Keratinocyte (primary cell): Measurements from ENCODE around the gene CCIN. TPM values are rescaled to one million over a fixed set of nuclear protein-coding genes. Genes with fewer than 3 reads are reported as not detected.

Experiments used
- DNase-seq: peaks from one replicate; pipeline ENCODE4 v3.0.0-alpha.2; 2011; ENCODE audit warnings: low read depth, missing footprints, low spot score
- FAIRE-seq: peaks from 2 replicates; lab custom pipeline; 2011; peaks lifted over from hg19 to GRCh38; lab: Jason Lieb, UNC
- H2AFZ ChIP-seq: 2 replicates; pipeline ENCODE4 v1.6.0; 2012; ENCODE audit warnings: low read length, control low read depth, inconsistent platforms; ENCODE audit not compliant: control insufficient read depth
- H3K27ac ChIP-seq: 2 replicates; pipeline ENCODE4 v1.5.1; 2011; ENCODE audit warnings: low read length; ENCODE audit not compliant: control insufficient read depth, insufficient read depth
- H3K27me3 ChIP-seq: 3 replicates; pipeline ENCODE4 v1.6.0; 2011; ENCODE audit warnings: low read length; ENCODE audit not compliant: control insufficient read depth, insufficient read depth; ENCODE audit errors: extremely low read depth
- H3K36me3 ChIP-seq, 2 experiments: 2 replicates in 1 of 2; 3 replicates in 1 of 2; pipeline ENCODE4 v1.5.1; 2011; ENCODE audit warnings: low read length in 2 of 2, mild to moderate bottlenecking in 1 of 2; ENCODE audit not compliant: control insufficient read depth in 2 of 2, insufficient read depth in 2 of 2; ENCODE audit errors: extremely low read depth in 1 of 2
- H3K4me1 ChIP-seq: 3 replicates; pipeline ENCODE4 v1.5.1; 2011; ENCODE audit warnings: low read length; ENCODE audit not compliant: control insufficient read depth, insufficient read depth; ENCODE audit errors: extremely low read depth
- H3K4me2 ChIP-seq: 3 replicates; pipeline ENCODE4 v1.6.0; 2011; ENCODE audit warnings: low read depth, low read length; ENCODE audit not compliant: control insufficient read depth, insufficient read depth; ENCODE audit errors: extremely low read depth
- H3K4me3 ChIP-seq, 3 experiments: fragments of 200-600 bp in 1 of 3; sonication (generic) in 1 of 3; 2 replicates in 2 of 3; 3 replicates in 1 of 3; pipeline ENCODE4 v1.5.1; 2011 to 2016; ENCODE audit warnings: low read length in 3 of 3, mild to moderate bottlenecking in 3 of 3, control low read depth in 2 of 3, inconsistent platforms in 1 of 3, low read depth in 1 of 3, mixed read lengths in 1 of 3, mixed run types in 1 of 3, moderate library complexity in 1 of 3; ENCODE audit not compliant: control insufficient read depth in 2 of 3, insufficient read depth in 2 of 3; ENCODE audit errors: extremely low read depth in 1 of 3
- H3K79me2 ChIP-seq: 2 replicates; pipeline ENCODE4 v1.6.0; 2012; ENCODE audit warnings: low read length; ENCODE audit not compliant: control insufficient read depth, insufficient read depth
- H3K9ac ChIP-seq: 3 replicates; pipeline ENCODE4 v1.6.0; 2011; ENCODE audit warnings: low read length; ENCODE audit not compliant: control insufficient read depth, insufficient read depth; ENCODE audit errors: extremely low read depth
- H3K9me1 ChIP-seq: 3 replicates; pipeline ENCODE4 v1.6.0; 2011; ENCODE audit warnings: low read length; ENCODE audit not compliant: control insufficient read depth, insufficient read depth; ENCODE audit errors: extremely low read depth
- H3K9me3 ChIP-seq: 2 replicates; pipeline ENCODE4 v1.5.1; 2012; ENCODE audit warnings: low read depth, low read length; ENCODE audit not compliant: control insufficient read depth
- H4K20me1 ChIP-seq: 3 replicates; pipeline ENCODE4 v1.6.0; 2011; ENCODE audit warnings: low read length; ENCODE audit not compliant: control insufficient read depth, insufficient read depth; ENCODE audit errors: extremely low read depth
- CTCF ChIP-seq, 3 experiments: IDR thresholded peaks in 1 of 3; conservative IDR thresholded peaks in 1 of 3; optimal IDR thresholded peaks in 1 of 3; 2 replicates in 2 of 3; 3 replicates in 1 of 3; pipeline versions ENCODE3 to v1.5.1; 2011; ENCODE audit warnings: low read length in 3 of 3, mild to moderate bottlenecking in 3 of 3, moderate library complexity in 2 of 3, control low read depth in 1 of 3, inconsistent platforms in 1 of 3; ENCODE audit not compliant: insufficient read depth in 2 of 3; ENCODE audit errors: extremely low read depth in 1 of 3
- EZH2 ChIP-seq: IDR thresholded peaks from one replicate; pipeline ENCODE4 v1.6.1; 2012; ENCODE audit warnings: inconsistent platforms, mild to moderate bottlenecking, low read length, moderate library complexity
- dilution Hi-C: fragments of 300-500 bp; cut with MboI; formaldehyde crosslinking; loops from one replicate; pipeline ENCODE4 v1.7.0; 2020; ENCODE audit warnings: low sequenced_read_pairs; ENCODE audit not compliant: extremely low pct_ligation_motif_present
- polyA plus RNA-seq, 5 experiments: library from polyadenylated mRNA; depleted of rRNA in 3 of 5; stranded (reverse) in 3 of 5; stranded (forward) in 1 of 5; unstranded in 1 of 5; fragments of >200 nt; gene quantifications; 1 replicate in 1 of 5; 2 replicates in 3 of 5; 3 replicates in 1 of 5; pipeline versions ENCODE4 v1.2.1 to v1.2.3, GENCODE V29; 2011 to 2012; ENCODE audit warnings: missing spikeins in 2 of 5, low read depth in 1 of 5, low replicate concordance in 1 of 5

Gene CCIN
- polyA plus RNA-seq, 1 donor (not counting 4 experiments of a cell fraction or from before 2014, with no cell fraction given), result not detected

DNA sequence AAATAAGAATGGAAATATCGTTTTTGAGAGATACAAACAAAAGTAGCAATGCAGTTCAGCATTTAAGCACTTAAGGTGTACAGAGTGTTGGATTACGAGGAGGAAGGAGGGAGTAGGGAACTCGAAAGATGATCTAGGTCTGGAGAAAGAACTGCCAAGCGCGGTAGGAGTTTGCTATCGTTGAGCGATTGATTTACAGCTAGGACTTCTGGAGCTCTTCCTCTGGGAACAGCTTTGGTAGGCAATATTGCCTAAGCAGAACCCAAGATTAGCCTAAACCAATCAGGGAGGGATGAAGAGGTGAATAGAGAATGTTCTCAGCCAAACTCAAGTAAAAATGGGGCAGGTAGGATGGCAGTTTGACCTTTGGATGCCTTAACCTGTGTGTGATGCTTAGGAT lies 22.5 kb downstream of the CCIN start:
- Histone ChIP-seq H3K4me2 (peak overlapping the region; percentile 92), H3K79me2 (peaks cover 59% of the 10 kb centered on the region), H3K9me1 (peaks cover 11% of the 10 kb centered on the region), H3K9me3 (no peaks in the 10 kb centered on the region), H3K4me1 (peaks cover 38% of the 10 kb centered on the region), H3K9ac (peak overlapping the region; percentile 92), H4K20me1 (peaks cover 30% of the 10 kb centered on the region), H2AFZ (no peak overlapping the region), H3K27ac (peak overlapping the region; percentile 92), H3K36me3 (peaks cover 5 to 9% of the 10 kb centered on the region in 2 experiments), H3K4me3 (peak overlapping the region; percentile 71 to 87 (median 77)), H3K27me3 (no peaks in the 10 kb centered on the region)
- FAIRE-seq (no peak), DNase-seq (no peak)
- TF ChIP-seq EZH2, result no peak
- no peak for TF ChIP-seq CTCF (optimal IDR thresholded peaks at IDR 0.05 in 1 of 3, IDR thresholded peaks at IDR 0.05 in 1 of 3, conservative IDR thresholded peaks at IDR 0.05 in 1 of 3; ENCODE audit: extremely low read depth in 1 of 3, insufficient read depth in 2 of 3, low read length in 3 of 3)
- dilution Hi-C loops, result loop anchor here (10.0 kb wide), 1 partner anchor 47 kb away; no protein-coding TSS in a partner anchor

DNA sequence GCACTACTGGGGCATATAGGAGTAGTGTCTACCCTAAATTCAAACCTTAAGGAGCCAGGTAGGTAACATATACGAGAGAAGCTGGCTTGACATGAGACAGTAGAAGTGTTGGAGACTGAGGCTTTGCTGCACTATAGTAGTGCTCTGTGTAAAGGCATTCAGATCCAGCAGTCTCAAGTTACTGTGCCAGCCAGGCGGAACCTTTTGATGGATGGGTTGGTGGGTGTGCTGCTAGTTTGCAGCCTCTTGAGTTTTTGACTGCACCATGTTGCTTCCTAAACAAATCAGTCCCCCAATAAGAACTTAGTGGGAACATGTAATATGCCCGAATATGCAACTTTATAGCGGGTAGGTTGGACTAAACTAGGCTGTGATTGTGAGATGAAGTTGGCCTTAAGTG lies 23.0 kb downstream of the CCIN start:
- Histone ChIP-seq H3K9me3 (no peaks in the 10 kb centered on the region), H3K79me2 (peaks cover 64% of the 10 kb centered on the region), H4K20me1 (peaks cover 30% of the 10 kb centered on the region), H3K4me1 (peaks cover 38% of the 10 kb centered on the region), H3K36me3 (peaks cover 5 to 12% of the 10 kb centered on the region in 2 experiments), H3K27ac (peak overlapping the region; percentile 92), H2AFZ (no peak overlapping the region), H3K4me2 (peak overlapping the region; percentile 92), H3K9me1 (peaks cover 11% of the 10 kb centered on the region), H3K9ac (peak overlapping the region; percentile 92), H3K27me3 (no peaks in the 10 kb centered on the region), H3K4me3 (peak overlapping the region; percentile 71 to 87 (median 77))
- FAIRE-seq (no peak), DNase-seq (no peak)
- dilution Hi-C loops, result loop anchor here (10.0 kb wide), 1 partner anchor 47 kb away; no protein-coding TSS in a partner anchor
- TF ChIP-seq EZH2 (no peak), CTCF (optimal IDR thresholded peaks at IDR 0.05 in 1 of 3, IDR thresholded peaks at IDR 0.05 in 1 of 3, conservative IDR thresholded peaks at IDR 0.05 in 1 of 3; ENCODE audit: extremely low read depth in 1 of 3, insufficient read depth in 2 of 3, low read length in 3 of 3) (no peak)
